GM21447 (cell line): ENCODE measurements around the gene FBLN2.

Experiments
- ATAC-seq: cut with Tn5 transposase; IDR thresholded peaks from one replicate; pipeline ENCODE4 v1.9.1; 2021; ENCODE audit not compliant: unreplicated experiment

FBLN2 gene

GRCh38 chr3:13619661-13620230 lies 70.8 kb downstream of the FBLN2 start:
- ATAC-seq: no peak

- ATAC-seq: no peak
Observed at GRCh38 chr3:13620281-13620680, 71.4 kb downstream of the FBLN2 start.

- ATAC-seq: no peak
Observed at GRCh38 chr3:13620776-13621365, 71.9 kb downstream of the FBLN2 start.

- ATAC-seq: no peak
Observed at GRCh38 chr3:13621381-13622221, 72.7 kb downstream of the FBLN2 start.

GRCh38 chr3:13622356-13622755 lies 73.4 kb downstream of the FBLN2 start:
- no peak for ATAC-seq

- ATAC-seq: no peak
Observed at GRCh38 chr3:13623101-13623654, 74.3 kb downstream of the FBLN2 start.

GRCh38 chr3:13624021-13624420 lies 75.1 kb downstream of the FBLN2 start:
- no peak for ATAC-seq

GRCh38 chr3:13624671-13625125 lies 75.8 kb downstream of the FBLN2 start:
- no peak for ATAC-seq

- ATAC-seq: no peak
Observed at GRCh38 chr3:13626396-13626795, 77.5 kb downstream of the FBLN2 start.

- no peak for ATAC-seq
Observed at GRCh38 chr3:13626915-13627460, 78.1 kb downstream of the FBLN2 start.

GRCh38 chr3:13627681-13628080 lies 78.8 kb downstream of the FBLN2 start:
- ATAC-seq: no peak

- no peak for ATAC-seq
Observed at GRCh38 chr3:13628432-13628831, 79.5 kb downstream of the FBLN2 start.

GRCh38 chr3:13628841-13629551 lies 80.1 kb downstream of the FBLN2 start:
- ATAC-seq: no peak

GRCh38 chr3:13629644-13630043 lies 80.7 kb downstream of the FBLN2 start:
- ATAC-seq: no peak

GRCh38 chr3:13631256-13631655 lies 82.3 kb downstream of the FBLN2 start:
- ATAC-seq: no peak

- no peak for ATAC-seq
Observed at GRCh38 chr3:13633176-13633575, 84.3 kb downstream of the FBLN2 start.

- no peak for ATAC-seq
Observed at GRCh38 chr3:13634151-13634550, 85.2 kb downstream of the FBLN2 start.

- no peak for ATAC-seq
Observed at GRCh38 chr3:13634615-13635014, 85.7 kb downstream of the FBLN2 start.

GRCh38 chr3:13636186-13636585 lies 87.3 kb downstream of the FBLN2 start:
- ATAC-seq: no peak

GRCh38 chr3:13636874-13637273 lies 87.9 kb downstream of the FBLN2 start:
- ATAC-seq: no peak

GRCh38 chr3:13637311-13637891 lies 88.5 kb downstream of the FBLN2 start:
- no peak for ATAC-seq
